Measurements from ENCODE around the gene SYCP2L.
"Not testable (repeated sequence)": the region's sequence is repeated elsewhere in the genome, so short reads cannot be mapped to it uniquely, and the experiment has no call there.

Gene SYCP2L

GRCh38 chr6:10849901-10850300 is 37.0 kb upstream of the SYCP2L start:
- H2AFZ ChIP-seq (ENCODE audit: low read length) = no peak overlapping the region
- no peaks in the 10 kb centered on the region for H3K36me3 ChIP-seq (replicated peaks; ENCODE audit: insufficient read depth, low read length)
- H4K20me1 ChIP-seq (ENCODE audit: insufficient read depth, low read length) = no peaks in the 10 kb centered on the region
- H3K4me3 ChIP-seq (ENCODE audit: low read length) = no peak overlapping the region
- no peak for DNase-seq
- H3K4me1 ChIP-seq (ENCODE audit: low read length) = peaks cover 2% of the 10 kb centered on the region; the same call in 1 of the 2 replicates
- no peaks in the 10 kb centered on the region for H3K79me2 ChIP-seq (ENCODE audit: low read length)
- H3K9me3 ChIP-seq (replicated peaks; ENCODE audit: insufficient read depth, low read length) = no peaks in the 10 kb centered on the region
- H3F3A ChIP-seq (ENCODE audit: insufficient read depth, low read length) = peaks cover 3% of the 10 kb centered on the region; the same call in 1 of the 2 replicates
- TF ChIP-seq EZH2phosphoT487 (IDR thresholded peaks at IDR 0.05; ENCODE audit: low read length) (no peak), EZH2 (optimal IDR thresholded peaks at IDR 0.05; ENCODE audit: low read depth, low read length) (no peak), CTCF (IDR thresholded peaks at IDR 0.05; ENCODE audit: low read length) (no peak)
- no peak overlapping the region for H3K4me2 ChIP-seq (ENCODE audit: low read depth, low read length)
- no peaks in the 10 kb centered on the region for H3K9me2 ChIP-seq (replicated peaks; ENCODE audit: insufficient read depth, low read length)
- no peaks in the 10 kb centered on the region for H3K27me3 ChIP-seq (replicated peaks; ENCODE audit: insufficient read depth, low read length)
- H3K9ac ChIP-seq (ENCODE audit: low read length) = no peak overlapping the region
- H3K27ac ChIP-seq (ENCODE audit: low read length) = no peak overlapping the region

- Histone ChIP-seq H3K27ac (ENCODE audit: low read length) (no peak overlapping the region), H3K9ac (ENCODE audit: low read length) (no peak overlapping the region), H3K9me3 (replicated peaks; ENCODE audit: insufficient read depth, low read length) (no peaks in the 10 kb centered on the region), H3K4me1 (ENCODE audit: low read length) (peaks cover 3% of the 10 kb centered on the region; the same call in 1 of the 2 replicates), H3F3A (ENCODE audit: insufficient read depth, low read length) (peaks cover 4% of the 10 kb centered on the region; the same call in 1 of the 2 replicates), H3K36me3 (replicated peaks; ENCODE audit: insufficient read depth, low read length) (no peaks in the 10 kb centered on the region), H3K79me2 (ENCODE audit: low read length) (no peaks in the 10 kb centered on the region), H3K4me3 (ENCODE audit: low read length) (no peak overlapping the region), H3K9me2 (replicated peaks; ENCODE audit: insufficient read depth, low read length) (no peaks in the 10 kb centered on the region), H3K4me2 (ENCODE audit: low read depth, low read length) (no peak overlapping the region), H4K20me1 (ENCODE audit: insufficient read depth, low read length) (no peaks in the 10 kb centered on the region), H3K27me3 (replicated peaks; ENCODE audit: insufficient read depth, low read length) (no peaks in the 10 kb centered on the region), H2AFZ (ENCODE audit: low read length) (no peak overlapping the region)
- TF ChIP-seq EZH2 (optimal IDR thresholded peaks at IDR 0.05; ENCODE audit: low read depth, low read length) (no peak), EZH2phosphoT487 (IDR thresholded peaks at IDR 0.05; ENCODE audit: low read length) (no peak)
- no peak for DNase-seq
Measured at GRCh38 chr6:10850728-10851127, 36.1 kb upstream of the SYCP2L start.

GRCh38 chr6:10852361-10852960 is 34.4 kb upstream of the SYCP2L start:
- Histone ChIP-seq H3K4me3 (ENCODE audit: low read length) (no peak overlapping the region), H3K4me2 (ENCODE audit: low read depth, low read length) (no peak overlapping the region), H4K20me1 (ENCODE audit: insufficient read depth, low read length) (no peaks in the 10 kb centered on the region), H3K4me1 (ENCODE audit: low read length) (peaks cover 3% of the 10 kb centered on the region; the same call in 1 of the 2 replicates), H3K27ac (ENCODE audit: low read length) (no peak overlapping the region), H3K9me3 (replicated peaks; ENCODE audit: insufficient read depth, low read length) (no peaks in the 10 kb centered on the region), H3K79me2 (ENCODE audit: low read length) (no peaks in the 10 kb centered on the region), H3K27me3 (replicated peaks; ENCODE audit: insufficient read depth, low read length) (no peaks in the 10 kb centered on the region), H3K36me3 (replicated peaks; ENCODE audit: insufficient read depth, low read length) (no peaks in the 10 kb centered on the region), H3F3A (ENCODE audit: insufficient read depth, low read length) (peaks cover 4% of the 10 kb centered on the region; the same call in 1 of the 2 replicates), H3K9me2 (replicated peaks; ENCODE audit: insufficient read depth, low read length) (no peaks in the 10 kb centered on the region), H3K9ac (ENCODE audit: low read length) (no peak overlapping the region), H2AFZ (ENCODE audit: low read length) (no peak overlapping the region)
- TF ChIP-seq CTCF (IDR thresholded peaks at IDR 0.05; ENCODE audit: low read length) (no peak), EZH2 (optimal IDR thresholded peaks at IDR 0.05; ENCODE audit: low read depth, low read length) (no peak), EZH2phosphoT487 (IDR thresholded peaks at IDR 0.05; ENCODE audit: low read length) (no peak)
- no peak for DNase-seq

- not testable (repeated sequence) for H3K4me2 ChIP-seq (ENCODE audit: low read depth, low read length); H3K27ac ChIP-seq (ENCODE audit: low read length); H3K36me3 ChIP-seq (replicated peaks; ENCODE audit: insufficient read depth, low read length); H3K27me3 ChIP-seq (replicated peaks; ENCODE audit: insufficient read depth, low read length); DNase-seq; H3K79me2 ChIP-seq (ENCODE audit: low read length); H4K20me1 ChIP-seq (ENCODE audit: insufficient read depth, low read length); H3K9me2 ChIP-seq (replicated peaks; ENCODE audit: insufficient read depth, low read length); H3K9ac ChIP-seq (ENCODE audit: low read length); H3K4me3 ChIP-seq (ENCODE audit: low read length); H2AFZ ChIP-seq (ENCODE audit: low read length); H3K9me3 ChIP-seq (replicated peaks; ENCODE audit: insufficient read depth, low read length); H3K4me1 ChIP-seq (ENCODE audit: low read length); H3F3A ChIP-seq (ENCODE audit: insufficient read depth, low read length)
Measured at GRCh38 chr6:10853849-10854300, 33.0 kb upstream of the SYCP2L start.

Data from MM.1S (cell line).